HG03571 (cell line): ENCODE measurements around the gene ACAP1.

Source experiments
- ATAC-seq: cut with Tn5 transposase; IDR thresholded peaks from one replicate; pipeline ENCODE4 v1.9.1; 2021; ENCODE audit not compliant: unreplicated experiment

The ACAP1 gene, protein sequence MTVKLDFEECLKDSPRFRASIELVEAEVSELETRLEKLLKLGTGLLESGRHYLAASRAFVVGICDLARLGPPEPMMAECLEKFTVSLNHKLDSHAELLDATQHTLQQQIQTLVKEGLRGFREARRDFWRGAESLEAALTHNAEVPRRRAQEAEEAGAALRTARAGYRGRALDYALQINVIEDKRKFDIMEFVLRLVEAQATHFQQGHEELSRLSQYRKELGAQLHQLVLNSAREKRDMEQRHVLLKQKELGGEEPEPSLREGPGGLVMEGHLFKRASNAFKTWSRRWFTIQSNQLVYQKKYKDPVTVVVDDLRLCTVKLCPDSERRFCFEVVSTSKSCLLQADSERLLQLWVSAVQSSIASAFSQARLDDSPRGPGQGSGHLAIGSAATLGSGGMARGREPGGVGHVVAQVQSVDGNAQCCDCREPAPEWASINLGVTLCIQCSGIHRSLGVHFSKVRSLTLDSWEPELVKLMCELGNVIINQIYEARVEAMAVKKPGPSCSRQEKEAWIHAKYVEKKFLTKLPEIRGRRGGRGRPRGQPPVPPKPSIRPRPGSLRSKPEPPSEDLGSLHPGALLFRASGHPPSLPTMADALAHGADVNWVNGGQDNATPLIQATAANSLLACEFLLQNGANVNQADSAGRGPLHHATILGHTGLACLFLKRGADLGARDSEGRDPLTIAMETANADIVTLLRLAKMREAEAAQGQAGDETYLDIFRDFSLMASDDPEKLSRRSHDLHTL

DNA sequence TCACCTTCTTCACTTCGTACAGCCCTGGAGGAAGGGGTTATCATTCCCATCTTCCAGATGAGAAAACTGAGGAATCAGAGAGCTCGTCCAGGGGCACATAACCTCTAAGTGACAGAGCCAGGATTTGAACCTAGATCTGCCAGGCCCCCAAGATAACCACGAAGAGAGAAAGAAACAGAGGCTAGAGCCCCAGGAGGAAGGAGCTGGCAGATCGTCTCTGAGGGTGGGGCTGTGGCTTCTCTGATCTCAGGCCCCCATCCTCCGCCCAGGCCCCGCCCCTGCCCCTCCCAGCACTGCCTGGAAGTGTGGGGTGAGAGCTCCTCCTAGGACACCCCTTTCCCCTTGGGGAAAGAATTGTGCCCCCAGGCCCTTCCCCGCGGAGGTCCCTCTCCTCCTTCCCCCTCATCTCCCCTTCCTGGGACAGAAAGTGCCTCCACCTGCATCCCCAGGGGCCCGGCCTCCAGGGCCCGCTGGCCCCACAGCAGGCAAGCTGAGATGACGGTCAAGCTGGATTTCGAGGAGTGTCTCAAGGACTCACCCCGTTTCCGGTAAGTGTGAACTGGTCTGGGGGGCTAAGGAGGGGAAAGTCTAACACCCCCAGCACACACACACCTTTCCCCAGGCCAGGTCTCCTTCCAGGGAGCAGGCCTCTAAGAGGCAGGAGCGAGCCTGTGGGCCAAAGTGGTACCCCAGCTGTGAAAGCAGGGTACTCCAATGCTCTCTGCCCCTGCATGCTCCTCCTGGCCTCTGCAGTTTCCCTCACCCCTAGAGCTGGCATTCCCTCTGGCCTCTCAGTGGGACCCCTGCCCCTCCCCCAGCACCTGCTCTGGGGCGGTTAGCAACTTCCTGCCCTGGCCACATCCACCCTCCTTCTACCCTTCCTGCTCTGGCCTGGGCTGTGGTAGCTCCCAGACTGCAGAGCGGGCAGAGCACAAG is at the start of gene ACAP1:
ACAP1 (plus strand) TSS at position 290 of the 936 bp plus-strand sequence; CDS start at position 496, 206 bp downstream.
- no peak for ATAC-seq

DNA sequence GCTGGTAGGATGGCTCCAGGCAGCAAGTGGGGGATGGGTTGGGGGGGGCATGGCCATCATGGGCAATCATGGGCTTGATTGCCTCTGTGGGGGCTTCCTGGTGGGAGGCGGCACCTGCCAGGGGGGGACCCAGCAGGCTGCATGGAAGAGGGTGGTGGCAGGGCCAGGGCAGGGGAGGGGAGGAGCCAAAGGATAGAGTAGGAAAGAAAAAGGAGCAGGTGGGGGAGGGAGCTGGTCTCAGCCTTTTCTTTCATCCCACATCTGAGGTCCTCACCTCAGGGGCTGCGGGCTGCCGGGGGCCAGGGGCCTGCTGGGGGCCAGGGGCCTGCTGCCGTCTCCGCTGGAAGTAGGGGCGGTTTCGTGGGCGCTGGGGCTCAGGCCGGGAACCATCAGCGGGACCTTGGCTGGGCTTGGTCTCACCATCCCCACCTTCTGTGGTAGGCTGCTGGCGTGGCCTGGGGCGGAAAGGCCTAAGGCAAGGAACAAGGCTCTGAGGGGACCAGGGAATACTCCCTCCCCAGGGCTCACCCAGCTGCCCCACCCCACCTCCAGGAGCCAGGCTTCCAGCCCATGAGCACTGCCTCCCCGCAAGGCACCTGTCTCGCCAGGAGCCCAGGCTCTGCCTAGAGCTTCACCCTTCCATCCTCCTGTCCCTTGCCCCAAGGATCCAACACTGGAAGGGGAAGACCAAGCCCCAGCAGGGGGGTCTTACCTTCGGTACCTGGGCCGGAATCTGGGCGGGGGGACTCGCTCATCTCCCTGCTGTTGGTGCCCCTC is 46.9 kb upstream of the ACAP1 start:
- ATAC-seq, result no peak

DNA sequence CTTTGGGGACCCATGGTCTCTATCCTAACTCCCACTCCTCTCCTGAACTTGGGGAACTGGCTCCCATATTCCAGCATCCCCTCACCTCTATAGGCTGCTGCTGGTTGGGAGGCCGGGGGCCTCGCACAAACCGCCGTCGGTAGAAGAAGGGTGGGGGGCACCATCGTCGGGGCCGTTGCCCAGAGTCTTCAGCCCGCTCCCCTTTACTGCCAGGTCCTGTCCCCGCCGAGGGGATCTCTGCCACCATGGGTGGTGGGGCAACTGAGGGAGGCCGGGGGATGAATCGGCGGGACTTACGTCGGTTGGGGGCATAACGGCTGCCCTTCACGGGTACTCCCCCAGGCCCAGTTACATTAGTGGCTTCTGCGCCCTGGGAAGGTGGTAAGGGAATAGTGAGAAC is 46.2 kb upstream of the ACAP1 start:
- no peak for ATAC-seq

DNA sequence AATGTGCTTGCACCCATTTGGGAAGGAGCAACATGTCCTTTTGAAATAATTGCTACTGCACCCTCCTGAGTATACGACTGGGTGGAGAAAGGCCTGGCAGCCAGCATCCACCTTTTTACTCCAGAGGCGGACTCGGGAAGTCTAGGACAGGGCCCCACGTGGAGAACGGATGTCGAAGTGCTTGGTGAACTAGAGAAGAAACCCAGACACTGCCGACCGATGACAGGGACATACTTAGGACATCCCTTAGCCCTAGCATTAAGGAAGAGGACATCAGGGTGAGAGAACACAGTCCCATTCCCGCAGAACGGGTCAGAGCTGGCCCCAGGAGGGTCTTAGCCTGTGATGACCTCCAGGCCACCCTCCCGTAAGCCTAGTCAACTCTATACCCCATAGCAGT is 45.6 kb upstream of the ACAP1 start:
- ATAC-seq, result no peak

DNA sequence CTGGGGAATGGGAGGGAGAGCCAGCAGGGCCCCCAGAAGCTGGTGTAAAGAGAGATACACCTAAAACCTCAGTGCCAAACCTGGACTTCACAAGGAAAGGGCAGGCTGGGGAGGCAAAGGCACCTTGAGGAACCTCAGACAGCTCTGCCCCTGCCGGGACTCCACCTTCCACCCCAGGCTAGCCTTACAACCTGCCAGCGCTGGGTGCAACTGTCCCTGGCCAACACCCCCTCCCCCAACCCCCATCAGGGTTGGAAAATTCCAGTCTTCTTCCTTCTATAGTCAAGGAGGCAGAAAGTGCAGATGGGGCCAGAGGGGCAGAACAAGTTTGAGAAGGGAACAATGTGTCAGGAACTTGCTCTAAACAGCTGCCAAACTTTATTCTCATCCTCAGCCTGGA is 44.1 kb upstream of the ACAP1 start:
- no peak for ATAC-seq

DNA sequence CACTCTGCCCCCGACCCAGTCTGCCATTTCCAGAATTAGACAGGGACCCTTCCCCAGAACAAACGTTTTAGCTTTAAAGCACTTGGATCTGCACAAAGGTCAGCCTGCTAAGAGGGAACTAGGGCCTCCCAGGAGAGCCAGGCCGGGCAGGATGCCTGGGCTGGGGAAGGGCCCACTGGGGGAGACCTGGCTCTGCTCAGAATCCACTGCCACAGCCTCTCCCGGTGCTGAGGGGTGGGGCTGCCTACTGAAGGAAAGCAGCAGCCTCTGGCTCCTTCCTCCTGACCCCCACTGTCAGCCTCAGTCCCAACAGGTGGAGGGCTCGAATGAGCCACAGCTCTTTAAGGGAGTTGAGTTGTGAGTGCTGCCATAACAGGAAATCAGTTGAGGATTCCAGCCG is 43.6 kb upstream of the ACAP1 start:
- ATAC-seq, result no peak

DNA sequence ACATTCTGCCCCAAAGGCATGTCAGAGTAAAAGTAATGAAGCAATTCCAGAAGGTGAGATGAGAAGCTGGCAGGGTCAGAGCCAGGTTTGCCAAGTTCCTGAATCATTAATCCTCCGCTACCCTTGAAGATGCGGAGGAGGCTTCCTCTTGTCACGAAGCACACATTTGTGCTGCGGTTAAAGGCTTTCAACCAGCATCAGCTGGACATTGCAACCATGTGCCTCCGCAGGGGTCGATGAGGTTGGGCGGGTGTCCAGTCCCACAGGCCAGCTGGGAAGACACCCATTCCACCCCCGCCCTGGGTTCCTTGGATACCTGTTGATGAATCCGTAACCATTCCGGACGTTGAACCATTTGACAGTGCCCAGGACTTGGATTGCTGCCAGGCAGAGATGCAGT is 43.2 kb upstream of the ACAP1 start:
- ATAC-seq, result no peak

DNA sequence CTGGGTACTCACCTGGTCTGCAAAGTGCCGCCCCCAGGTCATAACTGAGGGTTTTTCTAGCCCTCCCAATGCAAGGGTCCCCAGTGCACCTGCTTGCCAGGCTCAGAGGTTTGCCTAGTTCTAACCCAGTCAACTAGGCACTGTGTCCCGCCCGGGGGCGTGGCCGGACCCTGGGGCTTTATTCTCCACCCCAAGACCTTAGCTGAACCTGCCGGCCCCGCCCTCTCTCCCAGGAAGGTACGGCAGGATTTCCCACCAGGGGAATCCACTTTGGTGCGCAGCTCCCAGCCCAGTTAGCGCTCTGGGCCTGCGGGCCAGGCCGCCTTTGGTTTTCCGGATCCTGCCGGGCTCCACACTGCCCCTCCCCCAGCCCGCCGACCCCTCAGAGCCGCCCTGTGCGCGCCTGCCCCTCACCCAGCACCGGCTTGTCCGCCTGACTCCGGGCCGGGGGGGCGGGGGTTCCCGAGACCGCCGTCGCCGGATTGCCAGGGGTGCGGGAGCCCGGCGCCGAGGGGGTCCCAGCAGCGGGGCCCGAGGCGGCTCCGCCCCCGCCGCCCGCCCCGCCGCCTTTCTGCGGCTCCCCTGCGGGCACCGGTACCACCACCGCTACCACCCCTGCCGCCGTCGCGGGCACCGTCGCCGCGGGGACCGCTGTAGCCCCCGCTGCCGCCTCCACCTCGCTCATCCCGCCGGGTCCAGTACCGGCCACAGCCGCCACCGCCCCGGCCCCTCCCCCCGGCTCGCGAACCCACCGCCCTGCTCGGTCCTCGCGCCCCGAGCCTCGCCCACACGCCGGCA is 42.3 kb upstream of the ACAP1 start:
- no peak for ATAC-seq

DNA sequence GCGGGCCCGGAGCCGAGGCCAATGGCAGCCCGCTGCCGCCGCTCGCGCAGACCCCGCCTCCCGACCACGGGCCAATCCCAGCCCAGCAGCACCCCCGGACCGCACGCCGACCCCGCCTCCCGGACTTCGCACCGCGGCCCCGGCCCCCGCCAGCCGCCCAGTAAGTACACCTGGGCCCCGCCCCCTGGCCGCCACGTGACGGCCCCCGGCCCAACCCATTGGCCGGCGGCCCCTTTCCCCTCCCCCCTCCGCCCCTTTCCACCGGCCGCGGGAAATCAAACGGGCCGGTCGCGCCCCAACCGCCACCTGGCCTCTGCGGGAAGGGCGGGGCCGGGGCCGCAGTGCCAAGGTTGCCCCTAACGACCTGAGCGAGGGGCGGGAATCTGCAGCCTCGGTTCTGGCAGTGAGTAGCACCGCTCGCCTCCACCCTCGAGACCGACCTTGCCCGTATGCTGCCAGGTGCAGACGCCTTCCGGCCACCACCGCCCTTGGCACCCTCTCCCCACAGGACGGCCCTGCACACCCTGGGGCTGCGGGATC is 41.6 kb upstream of the ACAP1 start, which contains the start of gene YBX2:
YBX2 (minus strand) TSS at position 26 of the 540 bp plus-strand sequence. CDS start 139 bp downstream, outside the sequence.
- ATAC-seq, result no peak

DNA sequence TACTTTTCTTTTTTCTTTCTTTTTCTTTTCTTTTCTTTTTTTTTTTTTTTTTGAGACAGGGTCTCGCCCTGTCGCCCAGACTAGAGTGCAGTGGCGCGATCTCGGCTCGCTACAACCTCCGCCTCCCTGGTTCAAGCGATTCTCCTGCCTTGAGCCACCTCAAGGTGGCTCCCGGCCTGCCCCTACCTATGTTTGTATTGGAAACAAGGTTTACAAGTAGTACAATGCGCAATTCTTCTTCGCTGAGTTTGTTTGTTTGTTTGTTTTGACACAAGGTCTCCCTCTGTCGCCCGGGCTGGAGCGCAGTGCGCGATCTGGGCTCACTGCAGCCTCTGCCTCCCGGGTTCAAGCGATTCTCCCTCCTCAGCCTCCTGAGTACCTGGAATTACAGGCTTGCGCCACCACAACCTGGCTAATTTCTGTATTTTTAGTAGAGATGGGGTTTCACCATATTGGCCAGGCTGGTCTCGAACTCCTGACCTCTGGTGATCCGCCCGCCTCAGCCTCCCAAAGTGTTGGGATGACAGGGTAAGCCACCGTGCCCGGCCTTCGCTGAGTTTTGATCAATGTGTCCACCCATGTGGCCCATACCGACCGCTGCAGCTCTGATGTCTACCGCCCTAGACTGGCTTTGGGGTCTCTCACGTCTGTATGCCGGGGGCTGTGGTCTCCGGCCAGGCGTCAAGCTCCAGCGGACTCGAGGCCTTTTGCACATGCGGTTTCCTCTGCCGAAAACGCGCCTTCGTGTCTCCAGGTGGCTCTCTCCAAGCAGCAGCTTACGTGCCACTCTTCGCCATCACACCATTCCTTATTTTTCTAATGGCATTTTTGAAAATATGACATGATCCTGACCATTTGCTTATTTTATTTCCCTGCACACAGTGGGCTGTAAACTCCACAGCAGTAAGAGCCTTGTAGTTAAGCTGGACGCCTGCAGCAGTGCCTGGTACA is 40.8 kb upstream of the ACAP1 start:
- ATAC-seq, result no peak

DNA sequence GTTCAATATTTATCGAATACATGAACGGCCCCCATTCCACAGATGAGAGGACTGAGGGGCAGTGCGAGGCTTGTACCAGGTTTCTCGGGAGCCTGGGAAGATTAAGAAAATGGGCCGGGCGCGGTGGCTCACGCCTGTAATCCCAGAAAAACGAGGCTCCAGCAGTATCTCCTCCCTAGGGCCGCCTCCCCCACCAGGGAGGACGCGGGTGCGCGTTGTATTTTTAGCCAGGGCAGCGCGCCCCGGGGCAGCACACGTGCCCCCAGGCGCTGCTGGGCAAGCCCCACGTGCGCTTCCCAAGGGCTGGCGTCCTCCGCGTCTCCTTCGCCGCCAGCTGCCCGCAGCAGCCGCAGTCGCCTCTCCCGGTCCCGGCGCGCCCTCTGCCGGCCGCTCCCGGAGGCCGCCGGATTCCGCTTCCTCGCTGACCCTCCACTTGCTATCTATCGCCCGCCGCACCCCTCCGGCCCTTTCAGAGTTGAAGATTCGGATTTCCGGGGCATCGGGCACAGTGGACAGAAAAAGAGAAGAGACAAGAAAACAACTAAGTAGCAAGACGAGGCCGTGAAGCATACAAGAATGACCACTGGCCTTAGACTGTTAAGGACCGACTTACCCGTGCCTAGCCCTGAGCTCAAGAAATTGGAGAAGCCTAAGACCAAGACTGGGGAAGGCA is 40.0 kb upstream of the ACAP1 start:
- ATAC-seq, result no peak

DNA sequence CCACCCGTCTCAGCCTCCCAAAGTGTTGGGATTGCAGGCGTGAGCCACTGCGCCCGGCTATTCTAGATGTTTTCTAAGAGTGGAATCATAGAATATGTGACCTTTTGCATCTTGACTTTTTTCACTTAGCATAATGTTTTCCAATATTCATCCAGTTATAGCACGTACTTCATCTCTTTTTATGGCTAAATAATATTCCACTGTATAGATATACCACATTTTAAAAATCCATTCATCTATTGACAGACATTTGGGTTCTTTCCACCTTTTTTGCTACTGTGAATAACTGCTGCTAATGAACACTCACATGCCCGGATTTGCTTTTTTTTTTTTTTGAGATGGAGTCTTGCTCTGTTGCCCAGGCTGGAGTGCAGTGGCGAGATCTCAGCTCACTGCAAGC is 32.1 kb upstream of the ACAP1 start:
- no peak for ATAC-seq

DNA sequence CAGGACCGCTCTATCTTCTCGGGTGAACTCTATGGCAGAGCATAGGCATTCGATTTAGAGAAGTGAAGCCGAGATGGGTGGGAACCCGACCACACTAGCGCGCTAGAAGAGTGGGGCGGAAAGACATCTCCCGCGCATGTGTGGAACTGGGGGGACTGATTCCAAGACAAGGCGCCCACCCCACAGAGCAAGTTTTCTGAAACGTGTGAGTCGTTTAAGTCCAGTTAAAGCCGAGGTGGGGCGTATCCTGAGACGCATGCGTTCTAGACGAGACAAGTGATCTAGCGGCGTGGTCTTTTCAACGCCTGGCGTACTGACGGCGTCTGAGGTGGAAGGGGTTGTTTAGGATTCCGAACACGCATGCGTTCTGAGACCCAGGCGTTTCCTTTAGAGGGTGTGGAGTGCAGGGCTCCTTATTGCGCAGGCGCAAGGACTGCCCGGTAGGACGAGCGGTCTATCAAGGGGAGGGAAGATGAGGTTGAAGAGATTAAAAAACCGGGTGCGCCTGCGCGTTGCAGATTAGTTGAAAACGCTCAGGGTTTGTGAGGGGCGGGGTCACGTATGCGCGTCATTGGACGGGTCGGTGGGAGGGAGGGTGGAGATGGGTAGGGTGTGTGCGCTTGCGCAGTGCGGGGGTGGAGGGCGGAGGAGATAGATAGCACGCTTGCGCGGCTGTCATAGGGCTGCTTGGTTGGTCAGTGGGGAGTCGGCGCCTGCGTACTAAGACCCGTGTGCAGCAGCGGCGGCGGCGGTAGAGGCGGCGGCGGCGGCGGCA is 29.2 kb upstream of the ACAP1 start, which contains the start of gene EIF5A:
EIF5A (plus strand) TSS at position 718 of the 775 bp plus-strand sequence. CDS start 2,008 bp downstream, outside the sequence.
- ATAC-seq, result peak; percentile 68

DNA sequence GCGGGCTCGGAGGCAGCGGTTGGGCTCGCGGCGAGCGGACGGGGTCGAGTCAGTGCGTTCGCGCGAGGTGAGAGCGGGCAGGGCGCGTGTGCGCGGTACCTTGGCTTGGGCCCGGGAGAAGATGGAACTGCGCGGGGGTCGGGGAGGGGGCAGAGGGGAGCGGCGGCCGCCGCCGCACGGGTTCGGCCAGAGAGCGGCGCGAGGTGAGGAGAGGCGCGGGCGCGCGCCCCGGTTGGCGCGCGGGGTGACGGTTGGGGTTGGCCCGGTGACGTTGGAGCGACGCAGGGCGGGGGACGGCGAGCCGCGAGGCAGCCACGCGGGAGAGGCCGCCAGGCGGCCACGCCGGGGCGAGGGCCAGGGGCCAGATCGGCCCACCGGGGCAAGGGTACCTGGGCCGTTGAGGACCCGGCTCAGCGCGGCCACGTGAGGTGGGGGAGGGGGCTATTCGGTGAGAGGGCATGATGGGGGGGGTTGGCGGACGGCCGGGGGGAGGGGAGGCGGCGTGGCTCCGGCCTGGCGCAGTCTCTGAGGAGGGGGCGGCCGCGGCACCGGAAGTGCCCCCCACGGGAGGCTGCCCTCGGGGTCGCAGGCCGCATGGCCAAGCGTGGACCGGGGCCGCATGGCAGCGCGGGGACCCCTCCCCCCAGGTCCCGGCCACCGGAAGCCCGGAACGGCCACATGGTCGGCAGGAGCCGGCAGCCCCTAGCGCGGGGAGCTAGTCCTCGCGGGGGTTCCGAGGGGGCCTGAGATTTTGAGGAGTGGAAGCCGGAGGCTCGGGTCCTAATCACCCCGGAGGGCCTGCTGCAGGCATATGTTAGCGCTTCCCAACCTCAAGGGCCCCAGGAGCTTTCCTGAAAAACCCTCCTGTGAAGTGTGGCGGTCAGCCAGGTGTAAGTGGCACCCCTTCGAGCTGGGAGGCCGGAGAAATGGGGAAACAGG is 28.4 kb upstream of the ACAP1 start:
- ATAC-seq, result no peak

DNA sequence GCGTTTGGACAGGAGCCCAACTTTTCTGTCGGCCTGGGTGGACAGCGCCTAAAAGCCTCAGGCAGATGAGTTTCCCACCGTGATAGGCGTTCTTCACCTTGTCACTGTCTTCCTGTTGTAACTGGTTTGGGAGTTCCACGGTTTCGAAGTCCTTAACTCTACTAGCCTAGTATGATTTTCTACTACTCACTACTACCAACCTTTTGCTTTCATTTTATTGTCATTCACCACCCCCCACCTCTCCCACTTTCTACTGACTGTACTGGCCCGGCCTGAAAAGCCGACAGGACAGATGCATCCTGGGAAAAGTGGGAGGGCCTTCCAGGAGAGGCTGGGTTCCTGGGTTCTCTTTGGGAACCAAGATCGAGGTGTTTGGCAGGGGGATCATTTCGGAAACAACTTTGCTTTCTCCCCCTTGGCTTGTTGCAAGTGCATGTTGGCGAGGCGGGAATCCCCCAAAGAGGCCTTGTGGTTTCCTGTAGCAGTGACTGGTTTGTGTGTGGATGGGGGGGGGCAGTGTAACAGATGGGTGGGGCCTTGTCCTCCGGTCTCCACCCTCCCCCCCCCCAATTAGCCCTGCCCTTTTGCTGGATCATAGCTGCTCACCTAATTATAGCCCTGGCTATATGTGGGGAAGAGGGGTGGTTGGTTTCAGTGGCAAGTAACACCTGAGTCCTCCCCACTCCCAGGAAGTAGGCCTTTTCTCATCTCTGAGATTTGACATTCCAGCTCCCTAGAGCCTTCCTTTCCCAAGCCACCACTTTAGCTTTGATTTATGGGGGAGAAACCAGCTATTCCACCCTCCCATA is 27.5 kb upstream of the ACAP1 start:
- ATAC-seq, result no peak
